ENCODE results near the gene RDM1.

RDM1 gene

GRCh38 chr17:35972066-35972465 lies 41.5 kb upstream of the RDM1 start:
- DNase-seq (ENCODE audit: low read depth), result no peak
- H3K4me3 ChIP-seq (ENCODE audit: low read length), result no peak overlapping the region
- TF ChIP-seq, protein P1, sequence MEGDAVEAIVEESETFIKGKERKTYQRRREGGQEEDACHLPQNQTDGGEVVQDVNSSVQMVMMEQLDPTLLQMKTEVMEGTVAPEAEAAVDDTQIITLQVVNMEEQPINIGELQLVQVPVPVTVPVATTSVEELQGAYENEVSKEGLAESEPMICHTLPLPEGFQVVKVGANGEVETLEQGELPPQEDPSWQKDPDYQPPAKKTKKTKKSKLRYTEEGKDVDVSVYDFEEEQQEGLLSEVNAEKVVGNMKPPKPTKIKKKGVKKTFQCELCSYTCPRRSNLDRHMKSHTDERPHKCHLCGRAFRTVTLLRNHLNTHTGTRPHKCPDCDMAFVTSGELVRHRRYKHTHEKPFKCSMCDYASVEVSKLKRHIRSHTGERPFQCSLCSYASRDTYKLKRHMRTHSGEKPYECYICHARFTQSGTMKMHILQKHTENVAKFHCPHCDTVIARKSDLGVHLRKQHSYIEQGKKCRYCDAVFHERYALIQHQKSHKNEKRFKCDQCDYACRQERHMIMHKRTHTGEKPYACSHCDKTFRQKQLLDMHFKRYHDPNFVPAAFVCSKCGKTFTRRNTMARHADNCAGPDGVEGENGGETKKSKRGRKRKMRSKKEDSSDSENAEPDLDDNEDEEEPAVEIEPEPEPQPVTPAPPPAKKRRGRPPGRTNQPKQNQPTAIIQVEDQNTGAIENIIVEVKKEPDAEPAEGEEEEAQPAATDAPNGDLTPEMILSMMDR (conservative IDR thresholded peaks at IDR 0.05; ENCODE audit: low read length), result no peak

DNA sequence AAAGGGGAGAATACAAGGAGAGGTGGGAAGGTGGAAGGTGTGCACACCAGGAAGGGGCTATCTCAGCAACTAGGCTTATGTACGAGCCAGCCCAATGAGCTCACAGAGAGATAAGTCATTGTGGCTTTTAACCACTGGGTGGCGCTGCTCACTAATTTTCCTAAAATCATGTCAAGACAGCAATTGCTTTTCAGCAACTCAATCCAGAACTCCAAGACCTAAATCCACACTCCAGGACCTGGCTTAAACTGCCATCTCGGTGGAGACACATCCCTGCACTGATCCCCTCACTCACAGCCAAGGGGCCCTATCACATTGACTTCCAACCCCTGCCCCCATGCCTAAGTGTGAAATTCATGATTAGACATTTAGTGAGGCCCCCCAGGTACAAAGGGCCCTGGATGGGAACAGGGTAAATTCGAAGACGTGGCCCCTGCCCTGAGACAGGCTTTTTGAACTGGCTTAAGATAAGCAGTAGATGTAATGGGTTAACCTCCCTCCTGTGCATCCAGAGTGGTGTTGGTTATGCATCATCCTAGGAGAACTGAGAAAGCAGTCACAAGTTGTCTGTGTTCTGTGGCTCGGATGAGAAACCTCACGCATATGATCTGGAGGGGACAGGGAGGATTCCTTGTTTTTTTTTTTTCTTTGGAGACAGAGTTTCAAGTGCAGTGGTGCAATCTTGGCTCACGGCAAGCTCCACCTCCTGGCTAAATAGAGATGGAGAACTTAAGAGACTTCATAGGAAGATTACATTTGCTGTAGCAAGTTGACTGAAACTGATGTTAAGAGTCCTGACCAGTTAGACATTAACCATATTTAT lies 39.2 kb upstream of the RDM1 start:
- DNase-seq (ENCODE audit: low read depth), result peak; percentile 68
- TF ChIP-seq, protein P1 (conservative IDR thresholded peaks at IDR 0.05; ENCODE audit: low read length), result peak; percentile 81
- H3K4me3 ChIP-seq (ENCODE audit: low read length), result no peak overlapping the region

GRCh38 chr17:35968520-35969054 lies 38.0 kb upstream of the RDM1 start:
- H3K4me3 ChIP-seq (ENCODE audit: low read length), result no peak overlapping the region
- TF ChIP-seq, protein P1 (conservative IDR thresholded peaks at IDR 0.05; ENCODE audit: low read length), result no peak

GRCh38 chr17:35965272-35965671 lies 34.7 kb upstream of the RDM1 start:
- no peak overlapping the region for H3K4me3 ChIP-seq (ENCODE audit: low read length)
- TF ChIP-seq, protein P1 (conservative IDR thresholded peaks at IDR 0.05; ENCODE audit: low read length), result no peak
- DNase-seq (ENCODE audit: low read depth), result no peak

More at GRCh38 chr17:35968520-35969054, 38.0 kb upstream of the RDM1 start:
- DNase-seq (ENCODE audit: low read depth), result no peak

DNA sequence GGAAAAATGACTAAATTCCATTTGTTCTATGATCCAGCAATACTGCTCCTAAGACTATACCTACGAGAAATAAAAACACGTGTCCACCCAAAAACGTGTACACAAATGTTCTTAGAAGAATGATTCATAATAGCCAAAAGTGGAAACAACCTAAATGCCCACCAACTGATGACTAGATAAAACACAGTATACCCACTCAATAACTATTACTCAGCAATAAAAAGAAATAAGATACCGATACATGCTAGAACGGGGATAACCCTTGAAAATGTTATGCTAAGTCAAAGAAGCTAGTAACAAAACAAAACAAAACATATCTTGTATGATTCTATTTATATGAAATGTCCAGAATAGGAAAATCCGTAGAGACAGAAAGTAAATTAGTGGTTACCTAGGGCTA lies 33.1 kb upstream of the RDM1 start:
- no peak for DNase-seq (ENCODE audit: low read depth)
- TF ChIP-seq, protein P1 (conservative IDR thresholded peaks at IDR 0.05; ENCODE audit: low read length), result no peak
- no peak overlapping the region for H3K4me3 ChIP-seq (ENCODE audit: low read length)

DNA sequence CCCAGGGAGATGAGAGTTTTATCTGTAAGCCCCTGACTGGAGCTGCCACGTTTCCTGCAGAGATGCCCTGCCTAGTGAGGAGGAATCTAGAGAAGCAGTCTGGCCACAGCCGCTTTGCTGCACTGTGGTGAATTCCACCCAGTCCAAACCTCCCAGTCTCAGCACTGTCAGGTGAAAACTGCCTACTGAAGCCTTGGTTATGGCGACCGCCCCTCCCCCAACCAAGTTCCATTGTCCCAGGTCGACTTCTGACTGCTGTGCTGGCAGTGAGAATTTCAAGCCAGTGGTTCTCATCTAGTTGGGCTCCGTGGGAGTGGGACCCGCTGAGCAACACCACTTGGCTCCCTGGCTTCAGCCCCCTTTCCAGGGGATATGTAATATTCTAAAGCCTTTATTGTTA lies 23.1 kb upstream of the RDM1 start:
- TF ChIP-seq, protein P1 (conservative IDR thresholded peaks at IDR 0.05; ENCODE audit: low read length), result no peak
- DNase-seq (ENCODE audit: low read depth), result no peak
- no peak overlapping the region for H3K4me3 ChIP-seq (ENCODE audit: low read length)

GRCh38 chr17:35949401-35949800 lies 18.8 kb upstream of the RDM1 start:
- TF ChIP-seq, protein P1 (conservative IDR thresholded peaks at IDR 0.05; ENCODE audit: low read length), result no peak
- no peak for DNase-seq (ENCODE audit: low read depth)
- H3K4me3 ChIP-seq (ENCODE audit: low read length), result no peak overlapping the region
